GM18511 (cell line): ENCODE data around the gene ARMH1.

ENCODE experiments used
- ATAC-seq: cut with Tn5 transposase; IDR thresholded peaks from one replicate; pipeline ENCODE4 v1.9.1; 2021; ENCODE audit warnings: mild to moderate bottlenecking, moderate library complexity; ENCODE audit not compliant: unreplicated experiment

The ARMH1 gene

GRCh38 chr1:44674113-44675000, at the start of gene ARMH1, which contains the start of gene TMEM53:
Gene ARMH1, plus strand, starts transcription at chr1:44674714. Its CDS starts 14,984 bp downstream, at chr1:44689698.
Gene TMEM53, minus strand, starts transcription at chr1:44674481. Its CDS starts 90 bp downstream, at chr1:44674391.
- ATAC-seq, result peak; percentile 92

- ATAC-seq, result no peak
Measured at GRCh38 chr1:44625348-44625747, 49.2 kb upstream of the ARMH1 start.

- no peak for ATAC-seq
Measured at GRCh38 chr1:44628962-44629756, 45.4 kb upstream of the ARMH1 start.

GRCh38 chr1:44630116-44630515, 44.4 kb upstream of the ARMH1 start:
- ATAC-seq, result no peak

GRCh38 chr1:44631333-44631646, 43.2 kb upstream of the ARMH1 start:
- no peak for ATAC-seq

- ATAC-seq, result peak; percentile 78
Measured at GRCh38 chr1:44631647-44632539, 42.6 kb upstream of the ARMH1 start.

- ATAC-seq, result no peak
Measured at GRCh38 chr1:44632598-44632997, 41.9 kb upstream of the ARMH1 start.

- no peak for ATAC-seq
Measured at GRCh38 chr1:44634606-44635189, 39.8 kb upstream of the ARMH1 start.

GRCh38 chr1:44635439-44635838, 39.1 kb upstream of the ARMH1 start:
- no peak for ATAC-seq

GRCh38 chr1:44636083-44636687, 38.3 kb upstream of the ARMH1 start:
- no peak for ATAC-seq

GRCh38 chr1:44636688-44637598, 37.6 kb upstream of the ARMH1 start:
- ATAC-seq, result no peak

GRCh38 chr1:44637702-44638411, 36.7 kb upstream of the ARMH1 start:
- ATAC-seq, result no peak

GRCh38 chr1:44640200-44640853, 34.2 kb upstream of the ARMH1 start:
- ATAC-seq, result no peak

- ATAC-seq, result no peak
Measured at GRCh38 chr1:44641126-44642102, 33.1 kb upstream of the ARMH1 start.

GRCh38 chr1:44642255-44642654, 32.3 kb upstream of the ARMH1 start:
- no peak for ATAC-seq

- no peak for ATAC-seq
Measured at GRCh38 chr1:44642925-44643324, 31.6 kb upstream of the ARMH1 start.
